Ovary (tissue), 3 donors: ENCODE data around the gene BTBD17.

Experiments used
- CTCF ChIP-seq, 3 donors: fragments of 450-650 bp in 2 of 3; fragments of 200-600 bp in 1 of 3; IDR thresholded peaks; one replicate each; pipeline versions ENCODE4 v1.5.1 to v1.8.0; 2016 to 2022; ENCODE audit warnings: antibody characterized with exemption in 3 of 3, mild to moderate bottlenecking in 1 of 3
- EP300 ChIP-seq: sonication (generic); formaldehyde crosslinking; IDR thresholded peaks from one replicate; pipeline ENCODE4 v1.6.1; 2017; ENCODE audit warnings: antibody characterized with exemption
- POLR2A ChIP-seq: fragments of 450-650 bp; IDR thresholded peaks from one replicate; pipeline ENCODE4 v1.6.1; 2017; ENCODE audit warnings: antibody characterized with exemption, mild to moderate bottlenecking, moderate library complexity
- donor health status: DM: no; HTN: no; CAD: no.

- no peak for TF ChIP-seq EP300
- TF ChIP-seq CTCF (IDR thresholded peaks at IDR 0.05), result no peak
- TF ChIP-seq POLR2A, result no peak
Observed at GRCh38 chr17:74330446-74330845, 31.2 kb downstream of the BTBD17 start.
